K562 (cell line): ENCODE results near the gene PATL1. TPM values are rescaled to one million over a fixed set of nuclear protein-coding genes. Genes with fewer than 3 reads are reported as not detected.

Experiments
- ATF4 ChIP-seq: fragments of 450-650 bp; formaldehyde crosslinking; IDR thresholded peaks from 2 replicates; pipeline ENCODE4 v1.4.0; 2022; ENCODE audit warnings: mild to moderate bottlenecking, moderate library complexity
- BCOR ChIP-seq: fragments of 450-650 bp; IDR thresholded peaks from 2 replicates; pipeline ENCODE4 v1.6.1; 2016
- ELF1 ChIP-seq: fragments of 200-800 bp; sonication (Bioruptor generic); IDR thresholded peaks from 2 replicates; pipeline ENCODE4 v1.6.1; 2016; ENCODE audit warnings: missing genetic modification characterization, missing compliant biosample characterization
- HLTF ChIP-seq: fragments of 450-650 bp; IDR thresholded peaks from 2 replicates; pipeline ENCODE4 v1.6.1; 2016
- JUN ChIP-seq, 2 experiments: sonication (generic) in 1 of 2; formaldehyde crosslinking in 1 of 2; IDR thresholded peaks; 2 replicates each; pipeline versions ENCODE4 v1.6.1 to v1.8.0; 2012 to 2022; ENCODE audit warnings: borderline replicate concordance in 2 of 2, mild to moderate bottlenecking in 2 of 2, improper control_type of control experiment in 1 of 2, low read depth in 1 of 2, low read length in 1 of 2, missing genetic modification reagents in 1 of 2
- JUND ChIP-seq, 2 experiments: IDR thresholded peaks; 2 replicates in 1 of 2; 3 replicates in 1 of 2; pipeline ENCODE4 v1.6.1; 2011; ENCODE audit warnings: borderline replicate concordance in 2 of 2, low read depth in 2 of 2, low read length in 2 of 2, improper control_type of control experiment in 1 of 2, missing biosample characterization in 1 of 2, missing genetic modification characterization in 1 of 2, missing genetic modification reagents in 1 of 2
- KLF1 ChIP-seq: fragments of 450-650 bp; IDR thresholded peaks from 2 replicates; pipeline ENCODE4 v1.6.1; 2016; ENCODE audit warnings: missing genetic modification characterization, missing compliant biosample characterization
- MAFF ChIP-seq: IDR thresholded peaks from 2 replicates; pipeline ENCODE4 v1.6.1; 2012; ENCODE audit warnings: low read length, improper control_type of control experiment
- MCM7 ChIP-seq, 2 experiments: fragments of 450-650 bp; IDR thresholded peaks; 2 replicates each; pipeline ENCODE4 v1.6.1; 2016 to 2018
- MECOM ChIP-seq: fragments of 250-450 bp; sonication (Bioruptor Pico); IDR thresholded peaks from 2 replicates; pipeline ENCODE4 v1.8.0; 2022; ENCODE audit warnings: inconsistent platforms
- PPARD ChIP-seq: fragments of 250-450 bp; sonication (Bioruptor Pico); IDR thresholded peaks from 2 replicates; pipeline ENCODE4 v1.8.0; 2022; ENCODE audit warnings: inconsistent platforms, mild to moderate bottlenecking, moderate library complexity
- RCOR1 ChIP-seq, 2 experiments: IDR thresholded peaks; 2 replicates each; pipeline ENCODE4 v1.6.1; 2012; ENCODE audit warnings: low read depth in 2 of 2, low read length in 2 of 2, borderline replicate concordance in 1 of 2, improper control_type of control experiment in 1 of 2
- RERE ChIP-seq: sonication (generic); formaldehyde crosslinking; IDR thresholded peaks from 2 replicates; pipeline ENCODE4 v1.8.0; 2023; ENCODE audit warnings: missing genetic modification reagents, mild to moderate bottlenecking, borderline replicate concordance
- TCF7L2 ChIP-seq: fragments of 150-350 bp; IDR thresholded peaks from 2 replicates; pipeline ENCODE4 v1.6.1; 2016; ENCODE audit warnings: low read depth, mild to moderate bottlenecking, low read length, moderate library complexity
- TEAD1 ChIP-seq, 2 experiments: fragments of 450-650 bp in 1 of 2; sonication (generic) in 1 of 2; formaldehyde crosslinking; IDR thresholded peaks; 2 replicates each; pipeline versions ENCODE4 v1.4.0 to v1.8.0; 2020 to 2022; ENCODE audit warnings: mild to moderate bottlenecking in 2 of 2, missing genetic modification reagents in 1 of 2
- TFAM ChIP-seq: fragments of 250-450 bp; sonication (Bioruptor Pico); conservative IDR thresholded peaks from 2 replicates; pipeline ENCODE4 v1.5.0; 2021; ENCODE audit warnings: mild to moderate bottlenecking, moderate library complexity
- TOE1 ChIP-seq, 2 experiments: fragments of 450-650 bp in 1 of 2; sonication (generic) in 1 of 2; formaldehyde crosslinking in 1 of 2; IDR thresholded peaks; 2 replicates each; pipeline versions ENCODE4 v1.7.1 to v1.8.0; 2016 to 2022; ENCODE audit warnings: borderline replicate concordance in 2 of 2, mild to moderate bottlenecking in 2 of 2, antibody characterized with exemption in 1 of 2, inconsistent platforms in 1 of 2, low read depth in 1 of 2, missing genetic modification reagents in 1 of 2, moderate library complexity in 1 of 2
- ZNF76 ChIP-seq: fragments of 250-450 bp; sonication (Bioruptor Pico); IDR thresholded peaks from 2 replicates; pipeline ENCODE4 v1.4.0; 2020; ENCODE audit warnings: mild to moderate bottlenecking, moderate library complexity, borderline replicate concordance
- polyA plus RNA-seq, 8 experiments: library from polyadenylated mRNA; depleted of rRNA in 4 of 8; stranded (reverse) in 5 of 8; unstranded in 3 of 8; fragments of >200 nt; fragmentation: Nextera tagmentation in 2 of 8; fragmentation: Illumina TruSeq in 1 of 8; extraction: Ambion mirVana in 2 of 8; extraction: Trizol in 1 of 8; gene quantifications; 2 replicates each; pipeline versions ENCODE4 v1.2.1 to v1.2.3, GENCODE V29; 2011 to 2014; ENCODE audit warnings: inconsistent platforms in 1 of 8, missing spikeins in 1 of 8
- total RNA-seq, 7 experiments: library from RNA; depleted of rRNA in 6 of 7; stranded (reverse); fragments of >200 nt in 6 of 7; fragmentation: Illumina TruSeq in 2 of 7; extraction: Trizol in 2 of 7; gene quantifications; 2 replicates each; pipeline versions ENCODE4 v1.2.1 to v1.2.3, GENCODE V29; 2011 to 2021; ENCODE audit warnings: low replicate concordance in 1 of 7
- TF ChIP-seq, protein P1 (sequence below): fragments of 450-650 bp; IDR thresholded peaks from 2 replicates; pipeline ENCODE4 v1.6.1; 2014; ENCODE audit warnings: low read depth, mild to moderate bottlenecking, moderate library complexity, borderline replicate concordance

The PATL1 gene
- total and polyA plus RNA-seq, 9 of the 15 experiments (the other 6 are each of a cell fraction or from before 2014, with no cell fraction given) = 3.2 to 48.0 (median 16.4) TPM

- TF ChIP-seq RERE (CRISPR knock-in tag) = no peak
- no peak for TF ChIP-seq ATF4 (CRISPR knock-in tag)
- TF ChIP-seq MCM7 (IDR thresholded peaks at IDR 0.05) = no peak
- TF ChIP-seq TEAD1 (CRISPR knock-in tag; IDR thresholded peaks at IDR 0.05) = peak in 1 of 2 experiments; percentile 62; a peak in 1 of 4 replicates
- TF ChIP-seq TOE1 (IDR thresholded peaks at IDR 0.05; ENCODE audit: borderline replicate concordance) = peak; percentile 96
- no peak for TF ChIP-seq TOE1 (CRISPR knock-in tag; IDR thresholded peaks at IDR 0.05; ENCODE audit: borderline replicate concordance, low read depth)
- TF ChIP-seq ZNF76 (CRISPR knock-in tag) = no peak
- no peak for TF ChIP-seq MAFF
- TF ChIP-seq TFAM (CRISPR knock-in tag) = no peak
- TF ChIP-seq JUN (IDR thresholded peaks at IDR 0.05; ENCODE audit: borderline replicate concordance, low read depth, low read length) = no peak
- TF ChIP-seq JUN (CRISPR knock-in tag; IDR thresholded peaks at IDR 0.05; ENCODE audit: borderline replicate concordance) = no peak
- no peak for TF ChIP-seq TCF7L2
- TF ChIP-seq RCOR1 (IDR thresholded peaks at IDR 0.05; ENCODE audit: borderline replicate concordance in 1 of 2, low read depth in 2 of 2, low read length in 2 of 2) = peak; percentile 62 to 92; a peak in 3 of 4 replicates
- TF ChIP-seq BCOR = peak; percentile 66; the same call in 1 of the 2 replicates
- no peak for TF ChIP-seq PPARD
- TF ChIP-seq KLF1 (tag) = no peak
- TF ChIP-seq JUND (IDR thresholded peaks at IDR 0.05; ENCODE audit: borderline replicate concordance, low read depth, low read length) = no peak; the same call in 1 of the 2 replicates
- TF ChIP-seq JUND (tag; IDR thresholded peaks at IDR 0.05; ENCODE audit: borderline replicate concordance, low read depth, low read length) = peak; percentile 40; the same call in 1 of the 3 replicates
- no peak for TF ChIP-seq HLTF
- peak; percentile 86 for TF ChIP-seq ELF1 (tag)
- no peak; the same call in 1 of the 2 replicates for TF ChIP-seq MECOM (CRISPR knock-in tag)
- TF ChIP-seq, protein P1, sequence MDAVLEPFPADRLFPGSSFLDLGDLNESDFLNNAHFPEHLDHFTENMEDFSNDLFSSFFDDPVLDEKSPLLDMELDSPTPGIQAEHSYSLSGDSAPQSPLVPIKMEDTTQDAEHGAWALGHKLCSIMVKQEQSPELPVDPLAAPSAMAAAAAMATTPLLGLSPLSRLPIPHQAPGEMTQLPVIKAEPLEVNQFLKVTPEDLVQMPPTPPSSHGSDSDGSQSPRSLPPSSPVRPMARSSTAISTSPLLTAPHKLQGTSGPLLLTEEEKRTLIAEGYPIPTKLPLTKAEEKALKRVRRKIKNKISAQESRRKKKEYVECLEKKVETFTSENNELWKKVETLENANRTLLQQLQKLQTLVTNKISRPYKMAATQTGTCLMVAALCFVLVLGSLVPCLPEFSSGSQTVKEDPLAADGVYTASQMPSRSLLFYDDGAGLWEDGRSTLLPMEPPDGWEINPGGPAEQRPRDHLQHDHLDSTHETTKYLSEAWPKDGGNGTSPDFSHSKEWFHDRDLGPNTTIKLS = peak; percentile 68; the same call in 1 of the 2 replicates
Measured at GRCh38 chr11:59668950-59669610, at the start of gene PATL1 (continued).
